ENCODE measurements around the gene HOXC4.

The HOXC4 gene

GRCh38 chr12:54053751-54054741, at the start of gene HOXC4:
HOXC4 (plus strand) TSS chr12:54053835; CDS start chr12:54053923, 88 bp downstream.
- DNase-seq: no peak

- no peak for DNase-seq
Measured at GRCh38 chr12:54004063-54004840, 49.4 kb upstream of the HOXC4 start.

- DNase-seq: no peak
Measured at GRCh38 chr12:54004841-54005530, 48.6 kb upstream of the HOXC4 start.

- DNase-seq: no peak
Measured at GRCh38 chr12:54005531-54005852, 48.1 kb upstream of the HOXC4 start.

GRCh38 chr12:54005853-54006558, 47.6 kb upstream of the HOXC4 start:
- DNase-seq: no peak

GRCh38 chr12:54006559-54007220, 46.9 kb upstream of the HOXC4 start:
- DNase-seq: no peak

GRCh38 chr12:54007538-54008259, 45.9 kb upstream of the HOXC4 start:
- DNase-seq: no peak

- no peak for DNase-seq
Measured at GRCh38 chr12:54008260-54008552, 45.4 kb upstream of the HOXC4 start.

- no peak for DNase-seq
Measured at GRCh38 chr12:54009171-54010052, 44.2 kb upstream of the HOXC4 start.

GRCh38 chr12:54010053-54010971, 43.3 kb upstream of the HOXC4 start:
- DNase-seq: no peak

GRCh38 chr12:54010972-54011664, 42.5 kb upstream of the HOXC4 start:
- DNase-seq: no peak

GRCh38 chr12:54011665-54012532, 41.7 kb upstream of the HOXC4 start:
- DNase-seq: no peak

GRCh38 chr12:54012631-54013409, 40.8 kb upstream of the HOXC4 start:
- no peak for DNase-seq

- DNase-seq: no peak
Measured at GRCh38 chr12:54014377-54015017, 39.1 kb upstream of the HOXC4 start.

- no peak for DNase-seq
Measured at GRCh38 chr12:54015018-54015931, 38.4 kb upstream of the HOXC4 start.

Measured in cortex of kidney (tissue), 1 donor.